Cardiac fibroblast (primary cell): Measurements from ENCODE around the gene TMEM151A.

ENCODE experiments used
- DNase-seq, 2 donors: peaks; one replicate each; pipeline versions ENCODE4 v3.0.0 to v3.0.0-alpha.2; 2010; ENCODE audit warnings: low read depth in 2 of 2
- H3K4me3 ChIP-seq, 2 donors: replicated peaks in 1 of 2; 1 replicate in 1 of 2; 2 replicates in 1 of 2; pipeline ENCODE4 v1.5.1; 2011; ENCODE audit warnings: low read depth in 2 of 2, low read length in 2 of 2, mild to moderate bottlenecking in 2 of 2, moderate library complexity in 1 of 2
- TF ChIP-seq, protein P1 (sequence below): IDR thresholded peaks from one replicate; pipeline ENCODE4 v1.5.1; 2011; ENCODE audit warnings: low read depth, mild to moderate bottlenecking, low read length, inconsistent platforms

The TMEM151A gene

GRCh38 chr11:66344550-66345315, 53.0 kb downstream of the TMEM151A start, which contains the start of gene BRMS1:
TSS of gene BRMS1 (minus strand) at chr11:66345104. CDS start at chr11:66342234, 2,870 bp downstream.
- H3K4me3 ChIP-seq, result peak within 1 kb of the TSS; percentile 94 to 97
- peak; percentile 97 to 98 for DNase-seq
- TF ChIP-seq, protein P1, sequence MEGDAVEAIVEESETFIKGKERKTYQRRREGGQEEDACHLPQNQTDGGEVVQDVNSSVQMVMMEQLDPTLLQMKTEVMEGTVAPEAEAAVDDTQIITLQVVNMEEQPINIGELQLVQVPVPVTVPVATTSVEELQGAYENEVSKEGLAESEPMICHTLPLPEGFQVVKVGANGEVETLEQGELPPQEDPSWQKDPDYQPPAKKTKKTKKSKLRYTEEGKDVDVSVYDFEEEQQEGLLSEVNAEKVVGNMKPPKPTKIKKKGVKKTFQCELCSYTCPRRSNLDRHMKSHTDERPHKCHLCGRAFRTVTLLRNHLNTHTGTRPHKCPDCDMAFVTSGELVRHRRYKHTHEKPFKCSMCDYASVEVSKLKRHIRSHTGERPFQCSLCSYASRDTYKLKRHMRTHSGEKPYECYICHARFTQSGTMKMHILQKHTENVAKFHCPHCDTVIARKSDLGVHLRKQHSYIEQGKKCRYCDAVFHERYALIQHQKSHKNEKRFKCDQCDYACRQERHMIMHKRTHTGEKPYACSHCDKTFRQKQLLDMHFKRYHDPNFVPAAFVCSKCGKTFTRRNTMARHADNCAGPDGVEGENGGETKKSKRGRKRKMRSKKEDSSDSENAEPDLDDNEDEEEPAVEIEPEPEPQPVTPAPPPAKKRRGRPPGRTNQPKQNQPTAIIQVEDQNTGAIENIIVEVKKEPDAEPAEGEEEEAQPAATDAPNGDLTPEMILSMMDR, result peak; percentile 23

DNA sequence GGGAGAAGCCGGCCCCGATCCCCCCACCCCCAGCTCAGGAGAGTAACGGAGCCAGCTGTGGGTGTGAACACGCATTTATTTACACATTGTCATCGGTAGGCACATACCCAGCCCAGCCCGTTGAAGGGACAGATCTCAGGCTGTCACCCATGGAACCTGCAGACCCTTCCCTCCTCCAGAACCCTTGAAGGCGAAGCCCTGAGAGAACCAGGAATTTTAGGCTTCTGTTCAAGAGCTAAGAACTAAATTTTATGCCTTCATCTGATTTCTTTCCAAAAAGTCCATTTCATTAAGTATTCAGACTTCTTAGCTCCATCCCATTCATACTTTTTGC, 53.6 kb downstream of the TMEM151A start:
- H3K4me3 ChIP-seq, result peak overlapping the region; percentile 94 to 97
- TF ChIP-seq, protein P1, result no peak
- DNase-seq, result no peak
